K562 (cell line): Measurements from ENCODE around the gene ZNF224. TPM values are rescaled to one million over a fixed set of nuclear protein-coding genes. Genes with fewer than 3 reads are reported as not detected.

ENCODE experiments used
- ATAC-seq: fragments of 200-7000 bp; cut with Tn5 transposase; 3 replicates; pipeline ENCODE4 v1.9.1; 2020; ENCODE audit warnings: moderate library complexity
- BruUV-seq: library from RNA; stranded (reverse); fragments of 400-500 nt; replicated peaks from 2 replicates; lab custom pipeline; 2021; lab: Mats Ljungman, UMichigan
- CTCF ChIA-PET: fragments of 300-600 bp; formaldehyde crosslinking; extraction: SDS; loops from one replicate; lab custom pipeline; 2021; ENCODE audit warnings: low intra/inter-chr PET ratio; lab: Yijun Ruan, JAX
- POLR2A ChIA-PET: fragments of 300-600, 350-650 bp; sonication (Branson Sonifier 250); formaldehyde crosslinking; extraction: SDS; loops from one replicate; lab custom pipeline; 2021; ENCODE audit warnings: antibody characterized with exemption, inconsistent platforms; lab: Yijun Ruan, JAX
- DNase-seq, 4 experiments: peaks; one replicate each; pipeline versions ENCODE4 v3.0.0 to v3.0.0-alpha.2; 2011 to 2018; ENCODE audit warnings: low spot score in 3 of 4, mixed read lengths in 3 of 4; ENCODE audit errors: extremely low read depth in 1 of 4
- FAIRE-seq: peaks from 2 replicates; lab custom pipeline; 2011; peaks lifted over from hg19 to GRCh38; lab: Jason Lieb, UNC
- H2AFZ ChIP-seq: 2 replicates; pipeline ENCODE4 v1.6.0; 2011; ENCODE audit warnings: low read depth, low read length, control low read depth, inconsistent platforms
- H3K27ac ChIP-seq: fragments of 200-600 bp; 3 replicates; pipeline ENCODE4 v1.8.0; 2011; ENCODE audit warnings: low read depth, mild to moderate bottlenecking, control low read depth, inconsistent platforms, low read length, moderate library complexity, mixed read lengths; ENCODE audit errors: extremely low read depth
- H3K27me3 ChIP-seq, 2 experiments: fragments of 300-600 bp in 1 of 2; 2 replicates in 1 of 2; 3 replicates in 1 of 2; pipeline versions ENCODE4 v1.6.0 to v1.8.0; 2011; ENCODE audit warnings: inconsistent platforms in 2 of 2, low read length in 2 of 2, mild to moderate bottlenecking in 1 of 2, mixed read lengths in 1 of 2, moderate library complexity in 1 of 2; ENCODE audit not compliant: control insufficient read depth in 2 of 2, insufficient read depth in 2 of 2
- H3K36me3 ChIP-seq: fragments of 300-600 bp; 3 replicates; pipeline ENCODE4 v1.8.0; 2011; ENCODE audit warnings: mild to moderate bottlenecking, low read length, inconsistent platforms; ENCODE audit not compliant: control insufficient read depth, insufficient read depth
- H3K4me1 ChIP-seq, 2 experiments: fragments of 200-600 bp in 1 of 2; replicated peaks in 1 of 2; 2 replicates in 1 of 2; 3 replicates in 1 of 2; pipeline versions ENCODE4 v1.5.1 to v1.8.0; 2011; ENCODE audit warnings: inconsistent platforms in 2 of 2, low read length in 2 of 2, mild to moderate bottlenecking in 1 of 2, mixed read lengths in 1 of 2, moderate library complexity in 1 of 2; ENCODE audit not compliant: control insufficient read depth in 2 of 2, insufficient read depth in 2 of 2
- H3K4me2 ChIP-seq: 2 replicates; pipeline ENCODE4 v1.6.1; 2011; ENCODE audit warnings: low read length, control low read depth, inconsistent platforms, mixed read lengths; ENCODE audit not compliant: insufficient read depth
- H3K4me3 ChIP-seq: fragments of 200-600 bp; sonication (generic), shearing (Covaris generic); 2 replicates; pipeline ENCODE4 v1.5.1; 2016; ENCODE audit warnings: control low read depth, inconsistent platforms
- H3K79me2 ChIP-seq: fragments of 200-600 bp; 3 replicates; pipeline ENCODE4 v1.8.0; 2011; ENCODE audit warnings: low read length, inconsistent platforms; ENCODE audit not compliant: control insufficient read depth, insufficient read depth
- H3K9ac ChIP-seq, 2 experiments: 2 replicates each; pipeline versions ENCODE4 v1.6.0 to v1.6.1; 2011; ENCODE audit warnings: low read depth in 2 of 2, low read length in 2 of 2, control low read depth in 1 of 2, inconsistent platforms in 1 of 2, mild to moderate bottlenecking in 1 of 2, mixed read lengths in 1 of 2; ENCODE audit not compliant: insufficient read depth in 1 of 2
- H3K9me1 ChIP-seq: one replicate; pipeline ENCODE4 v1.6.0; 2011; ENCODE audit warnings: inconsistent platforms, mild to moderate bottlenecking, low read length, moderate library complexity; ENCODE audit not compliant: control insufficient read depth, insufficient read depth
- H3K9me3 ChIP-seq: replicated peaks from 2 replicates; pipeline ENCODE4 v1.5.1; 2011; ENCODE audit warnings: low read depth, low read length, inconsistent platforms; ENCODE audit not compliant: control insufficient read depth, insufficient read depth
- H4K20me1 ChIP-seq: replicated peaks from 2 replicates; pipeline ENCODE4 v1.6.1; 2011; ENCODE audit warnings: low read length, inconsistent platforms, mixed read lengths; ENCODE audit not compliant: control insufficient read depth, insufficient read depth
- CBX3 ChIP-seq, 2 experiments: IDR thresholded peaks; 1 replicate in 1 of 2; 2 replicates in 1 of 2; pipeline ENCODE4 v1.6.1; 2012; ENCODE audit warnings: inconsistent platforms in 2 of 2, low read length in 2 of 2, borderline replicate concordance in 1 of 2, control low read depth in 1 of 2
- MTA1 ChIP-seq: fragments of 450-650 bp; IDR thresholded peaks from 2 replicates; pipeline ENCODE4 v1.6.1; 2017; ENCODE audit warnings: borderline replicate concordance
- NCOA2 ChIP-seq, 2 experiments: fragments of 450-650 bp; IDR thresholded peaks; 2 replicates each; pipeline ENCODE4 v1.6.1; 2018; ENCODE audit warnings: mild to moderate bottlenecking in 2 of 2, moderate library complexity in 1 of 2; ENCODE audit not compliant: partially characterized antibody in 2 of 2
- PHB ChIP-seq: fragments of 250-450 bp; sonication (Bioruptor Pico); IDR thresholded peaks from 2 replicates; pipeline ENCODE4 v1.5.0; 2021
- RBM17 ChIP-seq: fragments of 200-400 bp; formaldehyde crosslinking; IDR thresholded peaks from 2 replicates; pipeline ENCODE4 v1.6.1; 2017; ENCODE audit warnings: low read depth, mild to moderate bottlenecking, low read length, borderline replicate concordance
- SFPQ ChIP-seq: fragments of 200-400 bp; formaldehyde crosslinking; IDR thresholded peaks from 2 replicates; pipeline ENCODE4 v1.6.1; 2017; ENCODE audit warnings: mild to moderate bottlenecking, low read depth, low read length, moderate library complexity
- TRIM28 ChIP-seq: fragments of 450-650 bp; IDR thresholded peaks from 2 replicates; pipeline ENCODE4 v1.6.1; 2017
- XRCC4 ChIP-seq: IDR thresholded peaks from one replicate; pipeline ENCODE4 v1.6.1; 2011; ENCODE audit not compliant: insufficient read depth, insufficient read length; ENCODE audit errors: extremely low read depth
- ZNF75A ChIP-seq: fragments of 450-650 bp; formaldehyde crosslinking; IDR thresholded peaks from 2 replicates; pipeline ENCODE4 v1.4.0; 2020; ENCODE audit warnings: mild to moderate bottlenecking
- WGBS: fragments of 100-300 bp; shearing (Covaris generic); methylation state at CpG from one replicate; pipeline ENCODE4 v1.1.6; 2016; ENCODE audit warnings: low coverage, mixed read lengths; ENCODE audit not compliant: insufficient coverage; ENCODE audit errors: missing lambda C conversion rate; 5-methylcytosine and 5-hydroxymethylcytosine counted together
- in situ Hi-C: fragments of 300-500 bp; cut with MboI; formaldehyde crosslinking; loops from 4 replicates; pipeline ENCODE4 v1.15.0; 2018; ENCODE audit warnings: inconsistent platforms, mixed read lengths
- intact Hi-C: fragments of 100-400 bp; cut with micrococcal nuclease; formaldehyde crosslinking; loops from 2 replicates; pipeline ENCODE4 v1.14.2; 2022
- polyA plus RNA-seq, 8 experiments: library from polyadenylated mRNA; depleted of rRNA in 4 of 8; stranded (reverse) in 5 of 8; unstranded in 3 of 8; fragments of >200 nt; fragmentation: Nextera tagmentation in 2 of 8; fragmentation: Illumina TruSeq in 1 of 8; extraction: Ambion mirVana in 2 of 8; extraction: Trizol in 1 of 8; gene quantifications; 2 replicates each; pipeline versions ENCODE4 v1.2.1 to v1.2.3, GENCODE V29; 2011 to 2014; ENCODE audit warnings: inconsistent platforms in 1 of 8, missing spikeins in 1 of 8
- total RNA-seq, 7 experiments: library from RNA; depleted of rRNA in 6 of 7; stranded (reverse); fragments of >200 nt in 6 of 7; fragmentation: Illumina TruSeq in 2 of 7; extraction: Trizol in 2 of 7; gene quantifications; 2 replicates each; pipeline versions ENCODE4 v1.2.1 to v1.2.3, GENCODE V29; 2011 to 2021; ENCODE audit warnings: low replicate concordance in 1 of 7
- TF ChIP-seq, protein P1 (sequence below), 2 experiments: fragments of 450-650 bp; IDR thresholded peaks; 2 replicates each; pipeline ENCODE4 v1.6.1; 2018; ENCODE audit warnings: mild to moderate bottlenecking in 2 of 2, low read depth in 1 of 2; ENCODE audit not compliant: partially characterized antibody in 2 of 2
- TF ChIP-seq, protein P2 (sequence below): sonication (generic); formaldehyde crosslinking; IDR thresholded peaks from 2 replicates; pipeline ENCODE4 v1.9.0; 2022; ENCODE audit warnings: mild to moderate bottlenecking, missing genetic modification reagents
- TF ChIP-seq, protein P3 (sequence below): sonication (generic); formaldehyde crosslinking; IDR thresholded peaks from 2 replicates; pipeline ENCODE4 v1.8.0; 2022; ENCODE audit warnings: missing genetic modification reagents, mild to moderate bottlenecking, borderline replicate concordance

ZNF224 gene
- total and polyA plus RNA-seq, 9 of the 15 experiments (the other 6 are each of a cell fraction or from before 2014, with no cell fraction given): 4.4 to 15.6 (median 10.0) TPM

DNA sequence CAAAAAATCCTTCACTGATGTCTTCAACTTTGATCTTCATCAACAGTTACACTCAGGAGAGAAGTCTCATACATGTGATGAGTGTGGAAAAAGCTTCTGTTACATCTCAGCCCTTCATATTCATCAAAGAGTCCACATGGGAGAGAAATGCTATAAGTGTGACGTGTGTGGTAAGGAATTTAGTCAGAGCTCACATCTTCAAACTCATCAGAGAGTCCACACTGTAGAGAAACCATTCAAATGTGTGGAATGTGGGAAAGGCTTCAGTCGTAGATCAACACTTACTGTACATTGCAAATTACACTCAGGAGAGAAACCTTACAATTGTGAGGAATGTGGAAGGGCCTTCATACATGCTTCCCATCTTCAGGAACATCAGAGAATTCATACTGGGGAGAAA is 62.3 kb downstream of the ZNF224 start:
- no peak overlapping the region for H3K4me2 ChIP-seq
- no peaks in the 10 kb centered on the region for H3K4me1 ChIP-seq
- POLR2A ChIA-PET: no interaction called here
- DNase-seq: no peak
- H3K9ac ChIP-seq: no peak overlapping the region
- H3K9me3 ChIP-seq: peaks cover 8% of the 10 kb centered on the region
- in situ Hi-C loops (no loop called here), intact Hi-C loops (no loop called here)
- no peak overlapping the region for H3K27ac ChIP-seq
- H3K27me3 ChIP-seq: no peaks in the 10 kb centered on the region
- H3K36me3 ChIP-seq: peaks cover 8% of the 10 kb centered on the region; the same call in 2 of the 3 replicates
- H2AFZ ChIP-seq: no peak overlapping the region
- WGBS: 7% methylated on average over 2 of the region's 2 CpGs
- BruUV-seq: no TSS peak
- CTCF ChIA-PET: no interaction called here
- H3K4me3 ChIP-seq: no peak overlapping the region
- ATAC-seq: no peak
- no peaks in the 10 kb centered on the region for H3K79me2 ChIP-seq
- peak; percentile 19 for FAIRE-seq
- no peaks in the 10 kb centered on the region for H3K9me1 ChIP-seq
- H4K20me1 ChIP-seq: no peaks in the 10 kb centered on the region
- TF ChIP-seq NCOA2 (IDR thresholded peaks at IDR 0.05; ENCODE audit: partially characterized antibody in 2 of 2): no peak
- no peak for TF ChIP-seq RBM17
- TF ChIP-seq PHB (CRISPR knock-in tag): no peak
- TF ChIP-seq ZNF75A (CRISPR knock-in tag): peak; percentile 93
- TF ChIP-seq, protein P1, sequence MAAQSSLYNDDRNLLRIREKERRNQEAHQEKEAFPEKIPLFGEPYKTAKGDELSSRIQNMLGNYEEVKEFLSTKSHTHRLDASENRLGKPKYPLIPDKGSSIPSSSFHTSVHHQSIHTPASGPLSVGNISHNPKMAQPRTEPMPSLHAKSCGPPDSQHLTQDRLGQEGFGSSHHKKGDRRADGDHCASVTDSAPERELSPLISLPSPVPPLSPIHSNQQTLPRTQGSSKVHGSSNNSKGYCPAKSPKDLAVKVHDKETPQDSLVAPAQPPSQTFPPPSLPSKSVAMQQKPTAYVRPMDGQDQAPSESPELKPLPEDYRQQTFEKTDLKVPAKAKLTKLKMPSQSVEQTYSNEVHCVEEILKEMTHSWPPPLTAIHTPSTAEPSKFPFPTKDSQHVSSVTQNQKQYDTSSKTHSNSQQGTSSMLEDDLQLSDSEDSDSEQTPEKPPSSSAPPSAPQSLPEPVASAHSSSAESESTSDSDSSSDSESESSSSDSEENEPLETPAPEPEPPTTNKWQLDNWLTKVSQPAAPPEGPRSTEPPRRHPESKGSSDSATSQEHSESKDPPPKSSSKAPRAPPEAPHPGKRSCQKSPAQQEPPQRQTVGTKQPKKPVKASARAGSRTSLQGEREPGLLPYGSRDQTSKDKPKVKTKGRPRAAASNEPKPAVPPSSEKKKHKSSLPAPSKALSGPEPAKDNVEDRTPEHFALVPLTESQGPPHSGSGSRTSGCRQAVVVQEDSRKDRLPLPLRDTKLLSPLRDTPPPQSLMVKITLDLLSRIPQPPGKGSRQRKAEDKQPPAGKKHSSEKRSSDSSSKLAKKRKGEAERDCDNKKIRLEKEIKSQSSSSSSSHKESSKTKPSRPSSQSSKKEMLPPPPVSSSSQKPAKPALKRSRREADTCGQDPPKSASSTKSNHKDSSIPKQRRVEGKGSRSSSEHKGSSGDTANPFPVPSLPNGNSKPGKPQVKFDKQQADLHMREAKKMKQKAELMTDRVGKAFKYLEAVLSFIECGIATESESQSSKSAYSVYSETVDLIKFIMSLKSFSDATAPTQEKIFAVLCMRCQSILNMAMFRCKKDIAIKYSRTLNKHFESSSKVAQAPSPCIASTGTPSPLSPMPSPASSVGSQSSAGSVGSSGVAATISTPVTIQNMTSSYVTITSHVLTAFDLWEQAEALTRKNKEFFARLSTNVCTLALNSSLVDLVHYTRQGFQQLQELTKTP (IDR thresholded peaks at IDR 0.05; ENCODE audit: low read depth in 1 of 2, partially characterized antibody in 2 of 2): no peak
- TF ChIP-seq CBX3 (IDR thresholded peaks at IDR 0.05; ENCODE audit: borderline replicate concordance in 1 of 2, low read length in 2 of 2): 0 out of 3 replicates have a peak, but pooled peaks of 1 of the 2 experiments have one; percentile 35
- TF ChIP-seq, protein P2, sequence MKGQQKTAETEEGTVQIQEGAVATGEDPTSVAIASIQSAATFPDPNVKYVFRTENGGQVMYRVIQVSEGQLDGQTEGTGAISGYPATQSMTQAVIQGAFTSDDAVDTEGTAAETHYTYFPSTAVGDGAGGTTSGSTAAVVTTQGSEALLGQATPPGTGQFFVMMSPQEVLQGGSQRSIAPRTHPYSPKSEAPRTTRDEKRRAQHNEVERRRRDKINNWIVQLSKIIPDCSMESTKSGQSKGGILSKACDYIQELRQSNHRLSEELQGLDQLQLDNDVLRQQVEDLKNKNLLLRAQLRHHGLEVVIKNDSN: no peak
- no peak for TF ChIP-seq XRCC4
- TF ChIP-seq, protein P3, sequence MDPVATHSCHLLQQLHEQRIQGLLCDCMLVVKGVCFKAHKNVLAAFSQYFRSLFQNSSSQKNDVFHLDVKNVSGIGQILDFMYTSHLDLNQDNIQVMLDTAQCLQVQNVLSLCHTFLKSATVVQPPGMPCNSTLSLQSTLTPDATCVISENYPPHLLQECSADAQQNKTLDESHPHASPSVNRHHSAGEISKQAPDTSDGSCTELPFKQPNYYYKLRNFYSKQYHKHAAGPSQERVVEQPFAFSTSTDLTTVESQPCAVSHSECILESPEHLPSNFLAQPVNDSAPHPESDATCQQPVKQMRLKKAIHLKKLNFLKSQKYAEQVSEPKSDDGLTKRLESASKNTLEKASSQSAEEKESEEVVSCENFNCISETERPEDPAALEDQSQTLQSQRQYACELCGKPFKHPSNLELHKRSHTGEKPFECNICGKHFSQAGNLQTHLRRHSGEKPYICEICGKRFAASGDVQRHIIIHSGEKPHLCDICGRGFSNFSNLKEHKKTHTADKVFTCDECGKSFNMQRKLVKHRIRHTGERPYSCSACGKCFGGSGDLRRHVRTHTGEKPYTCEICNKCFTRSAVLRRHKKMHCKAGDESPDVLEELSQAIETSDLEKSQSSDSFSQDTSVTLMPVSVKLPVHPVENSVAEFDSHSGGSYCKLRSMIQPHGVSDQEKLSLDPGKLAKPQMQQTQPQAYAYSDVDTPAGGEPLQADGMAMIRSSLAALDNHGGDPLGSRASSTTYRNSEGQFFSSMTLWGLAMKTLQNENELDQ: no peak
- peak; percentile 74; the same call in 1 of the 2 replicates for TF ChIP-seq TRIM28
- no peak for TF ChIP-seq SFPQ
- no peak for TF ChIP-seq MTA1
